CD1c-positive myeloid dendritic cell (primary cell): Measurements from ENCODE around the gene GMPPA.
A peak's percentile ranks its signal among the peaks of the same experiment; 100 is the strongest.

Source experiments
- DNase-seq: peaks from one replicate; pipeline ENCODE4 v3.0.0-alpha.2; 2016; ENCODE audit errors: extremely low spot score

GMPPA gene

DNA sequence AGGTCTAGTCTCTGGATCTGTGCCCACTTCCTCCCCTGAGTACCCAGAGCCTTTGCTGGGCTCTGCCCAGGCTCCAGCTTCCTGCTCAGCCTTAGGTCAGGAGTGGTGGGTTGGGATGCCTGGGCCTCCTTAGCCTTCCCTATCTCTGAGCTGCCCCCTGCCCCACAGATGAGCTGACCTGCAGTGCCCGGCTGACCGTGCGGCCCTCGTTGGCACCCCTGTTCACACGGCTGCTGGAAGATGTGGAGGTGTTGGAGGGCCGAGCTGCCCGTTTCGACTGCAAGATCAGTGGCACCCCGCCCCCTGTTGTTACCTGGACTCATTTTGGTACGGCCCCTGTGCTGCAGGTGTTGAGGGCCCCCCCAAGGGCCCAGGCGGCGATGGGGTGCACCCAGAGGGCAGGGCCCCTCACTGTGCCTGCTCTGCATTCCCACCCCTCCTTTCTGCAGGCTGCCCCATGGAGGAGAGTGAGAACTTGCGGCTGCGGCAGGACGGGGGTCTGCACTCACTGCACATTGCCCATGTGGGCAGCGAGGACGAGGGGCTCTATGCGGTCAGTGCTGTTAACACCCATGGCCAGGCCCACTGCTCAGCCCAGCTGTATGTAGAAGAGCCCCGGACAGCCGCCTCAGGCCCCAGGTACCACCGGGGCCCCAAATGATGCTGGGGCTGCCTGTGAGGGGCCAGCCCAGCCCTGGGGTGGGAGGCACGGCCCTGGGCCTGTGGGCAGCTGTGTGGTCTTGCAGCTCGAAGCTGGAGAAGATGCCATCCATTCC is 30.1 kb upstream of the GMPPA start:
- no peak for DNase-seq

DNA sequence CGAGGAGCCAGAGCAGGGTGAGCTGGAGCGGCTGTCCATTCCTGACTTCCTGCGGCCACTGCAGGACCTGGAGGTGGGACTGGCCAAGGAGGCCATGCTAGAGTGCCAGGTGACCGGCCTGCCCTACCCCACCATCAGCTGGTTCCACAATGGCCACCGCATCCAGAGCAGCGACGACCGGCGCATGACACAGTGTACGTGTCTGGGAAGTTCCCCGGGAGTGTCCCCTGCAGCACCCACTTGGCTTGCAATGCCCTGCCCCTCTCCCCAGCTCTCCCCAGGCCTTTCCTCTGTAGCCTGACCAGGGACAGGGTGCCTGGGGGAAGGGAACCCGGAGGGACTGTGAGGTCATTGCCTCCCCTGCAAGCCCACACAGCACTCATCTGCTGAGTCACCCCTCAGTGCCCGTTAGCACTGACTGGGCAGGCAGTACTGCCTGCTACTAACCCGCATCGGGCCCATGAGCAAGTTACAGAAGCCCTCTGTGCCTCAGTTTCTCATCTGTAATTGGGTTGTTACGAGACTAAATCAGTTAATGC is 29.4 kb upstream of the GMPPA start:
- DNase-seq, result peak; percentile 22

- DNase-seq, result no peak
Observed at GRCh38 chr2:219470429-219470828, 28.3 kb upstream of the GMPPA start.

- DNase-seq, result no peak
Observed at GRCh38 chr2:219471476-219472371, 27.0 kb upstream of the GMPPA start.

DNA sequence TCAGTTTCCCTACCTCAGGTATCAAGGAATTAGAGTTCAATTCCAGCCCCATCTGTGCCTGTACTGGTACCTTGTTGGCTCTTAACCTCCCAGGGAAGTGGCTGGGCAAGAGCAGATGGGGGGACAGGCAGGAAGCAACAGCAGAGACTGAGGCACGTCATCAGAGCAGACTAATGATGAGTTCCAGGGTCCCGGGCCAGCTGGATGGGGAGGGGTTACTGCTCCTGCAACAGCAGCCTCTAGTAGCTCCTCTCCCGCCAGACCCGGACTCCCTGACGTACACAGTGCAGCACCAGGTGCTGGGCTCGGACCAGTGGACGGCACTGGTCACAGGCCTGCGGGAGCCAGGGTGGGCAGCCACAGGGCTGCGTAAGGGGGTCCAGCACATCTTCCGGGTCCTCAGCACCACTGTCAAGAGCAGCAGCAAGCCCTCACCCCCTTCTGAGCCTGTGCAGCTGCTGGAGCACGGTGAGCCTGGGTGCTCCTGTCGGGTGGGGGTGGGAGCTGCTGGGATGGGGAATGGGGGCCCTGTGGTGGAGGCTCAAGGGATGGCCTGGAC is 26.0 kb upstream of the GMPPA start:
- no peak for DNase-seq

GRCh38 chr2:219473511-219473910 is 25.2 kb upstream of the GMPPA start:
- DNase-seq, result no peak

- DNase-seq, result no peak
Observed at GRCh38 chr2:219474285-219475060, 24.2 kb upstream of the GMPPA start.

DNA sequence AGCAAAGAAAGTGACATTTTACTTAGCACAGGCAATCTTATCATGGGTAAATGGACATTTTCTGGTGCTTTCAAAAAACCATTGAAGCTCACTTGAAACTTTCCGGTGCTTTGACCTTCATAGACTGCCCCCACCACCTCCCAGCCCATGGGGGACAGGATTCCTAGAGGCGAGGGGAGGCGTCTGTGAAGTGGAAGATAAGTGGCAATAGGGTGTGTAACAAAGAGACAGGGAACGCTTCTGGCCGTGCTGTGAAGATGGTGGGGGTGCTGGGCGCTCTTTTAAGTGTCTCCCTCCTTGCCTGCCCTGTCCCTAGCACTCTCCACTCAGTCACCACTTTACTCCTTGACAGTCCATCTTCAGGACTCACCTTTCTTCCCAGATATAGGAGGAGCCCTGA is 23.4 kb upstream of the GMPPA start:
- DNase-seq, result no peak

DNA sequence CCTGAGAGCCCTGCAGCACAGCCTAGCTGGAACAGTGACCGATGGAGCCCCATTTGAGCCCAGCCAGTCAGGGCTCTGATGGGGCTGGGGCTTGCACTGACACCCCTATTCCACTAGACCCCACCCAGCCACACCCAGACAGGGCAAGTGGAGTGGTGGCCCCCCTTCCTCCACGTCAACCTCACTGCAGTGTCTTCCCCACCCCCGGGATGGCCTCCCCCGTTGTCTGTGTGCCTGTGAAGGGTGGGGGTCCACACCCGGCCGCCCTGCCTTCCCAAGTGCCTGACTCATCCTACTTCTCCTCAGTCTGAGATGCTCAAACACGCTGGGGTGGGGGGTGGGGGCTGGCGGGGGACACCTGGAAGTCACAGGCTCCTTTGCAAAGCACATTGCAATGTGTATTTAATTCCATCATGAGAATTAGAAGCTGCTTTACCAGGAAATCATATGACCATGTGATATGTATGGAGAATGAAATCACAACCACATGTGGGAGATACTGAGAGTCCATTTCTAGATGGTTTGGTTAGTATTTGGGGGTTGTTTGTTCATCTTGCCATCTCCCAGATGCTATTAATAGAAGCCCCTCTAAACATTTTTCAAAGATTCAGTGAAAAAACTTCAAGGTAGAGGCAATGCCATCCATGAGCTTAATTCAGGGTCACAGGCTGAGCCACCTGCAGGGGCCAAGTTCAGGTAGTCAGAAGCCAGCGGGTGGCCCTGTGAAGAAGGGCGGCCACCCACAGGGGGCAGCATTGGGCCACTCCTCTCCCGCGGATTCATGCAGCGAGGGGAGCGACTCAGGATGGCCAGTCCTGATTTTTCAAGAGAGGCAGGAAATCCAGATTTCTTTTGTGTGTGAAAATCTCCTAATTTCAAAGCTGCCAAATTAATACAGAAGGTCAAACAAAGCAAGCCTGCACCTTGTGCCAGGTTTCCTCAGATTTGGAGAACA is 22.7 kb upstream of the GMPPA start:
- DNase-seq, result peak; percentile 73

DNA sequence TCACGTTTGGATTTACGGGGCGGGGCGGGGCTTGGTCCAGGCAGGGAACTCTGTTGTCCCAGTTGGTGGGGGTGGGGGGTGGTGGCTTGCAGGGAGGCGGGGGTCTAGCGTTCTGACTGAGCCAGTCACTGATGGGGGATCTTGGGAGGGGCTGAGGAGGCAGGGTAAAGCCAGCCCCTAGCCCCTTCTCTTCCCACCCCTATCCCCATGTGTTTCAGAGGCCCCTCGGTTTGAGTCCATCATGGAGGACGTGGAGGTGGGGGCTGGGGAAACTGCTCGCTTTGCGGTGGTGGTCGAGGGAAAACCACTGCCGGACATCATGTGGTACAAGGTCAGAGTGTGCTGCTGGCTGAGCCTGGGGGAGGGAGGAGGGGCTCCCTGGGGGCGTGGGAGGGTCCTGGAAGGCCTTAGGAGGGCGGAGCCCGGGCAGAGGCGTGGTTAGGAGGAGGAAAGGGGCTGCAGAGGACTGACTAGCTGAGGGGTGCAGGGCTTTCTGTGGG is 22.0 kb upstream of the GMPPA start:
- DNase-seq, result no peak

DNA sequence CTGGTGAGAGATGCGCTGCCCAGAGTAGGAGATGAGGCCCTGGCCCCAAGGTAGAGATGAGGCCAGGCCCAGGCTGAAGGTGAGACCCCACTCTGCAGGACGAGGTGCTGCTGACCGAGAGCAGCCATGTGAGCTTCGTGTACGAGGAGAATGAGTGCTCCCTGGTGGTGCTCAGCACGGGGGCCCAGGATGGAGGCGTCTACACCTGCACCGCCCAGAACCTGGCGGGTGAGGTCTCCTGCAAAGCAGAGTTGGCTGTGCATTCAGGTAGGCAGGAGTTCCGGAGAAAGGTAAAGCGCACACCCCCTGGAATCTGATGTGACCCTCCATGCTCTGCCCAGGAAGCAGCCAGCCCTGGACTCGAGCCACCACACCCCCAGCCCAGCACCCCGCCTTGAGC is 21.5 kb upstream of the GMPPA start:
- DNase-seq, result no peak

- no peak for DNase-seq
Observed at GRCh38 chr2:219477815-219478214, 20.9 kb upstream of the GMPPA start.

- no peak for DNase-seq
Observed at GRCh38 chr2:219478916-219479315, 19.8 kb upstream of the GMPPA start.

GRCh38 chr2:219480004-219480403 is 18.7 kb upstream of the GMPPA start:
- DNase-seq, result no peak

DNA sequence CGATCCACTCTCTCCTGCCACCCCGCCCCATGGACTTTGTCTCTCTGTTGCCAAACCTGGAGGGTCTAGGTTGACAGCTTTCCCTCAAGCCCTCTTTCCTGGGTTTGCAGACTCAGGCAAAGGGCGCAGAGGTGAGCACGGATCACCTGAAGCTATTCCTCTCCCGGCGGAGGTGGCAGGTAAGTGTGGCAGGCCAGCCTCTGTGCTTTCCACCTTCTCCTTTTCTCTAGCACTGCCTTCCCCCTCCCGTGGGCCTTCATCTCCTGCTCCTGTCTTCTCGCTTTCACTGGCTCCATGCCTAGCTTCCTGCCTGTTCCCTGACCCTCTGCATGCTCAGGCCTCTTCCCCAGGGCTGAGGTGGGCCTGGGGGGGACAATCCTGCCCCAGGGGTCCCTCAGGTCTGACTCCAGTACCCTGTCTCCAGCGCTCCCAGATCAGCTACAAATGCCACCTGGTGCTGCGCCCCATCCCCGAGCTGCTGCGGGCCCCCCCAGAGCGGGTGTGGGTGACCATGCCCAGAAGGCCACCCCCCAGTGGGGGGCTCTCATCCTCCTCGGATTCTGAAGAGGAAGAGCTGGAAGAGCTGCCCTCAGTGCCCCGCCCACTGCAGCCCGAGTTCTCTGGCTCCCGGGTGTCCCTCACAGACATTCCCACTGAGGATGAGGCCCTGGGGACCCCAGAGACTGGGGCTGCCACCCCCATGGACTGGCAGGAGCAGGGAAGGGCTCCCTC is 15.9 kb upstream of the GMPPA start:
- no peak for DNase-seq

DNA sequence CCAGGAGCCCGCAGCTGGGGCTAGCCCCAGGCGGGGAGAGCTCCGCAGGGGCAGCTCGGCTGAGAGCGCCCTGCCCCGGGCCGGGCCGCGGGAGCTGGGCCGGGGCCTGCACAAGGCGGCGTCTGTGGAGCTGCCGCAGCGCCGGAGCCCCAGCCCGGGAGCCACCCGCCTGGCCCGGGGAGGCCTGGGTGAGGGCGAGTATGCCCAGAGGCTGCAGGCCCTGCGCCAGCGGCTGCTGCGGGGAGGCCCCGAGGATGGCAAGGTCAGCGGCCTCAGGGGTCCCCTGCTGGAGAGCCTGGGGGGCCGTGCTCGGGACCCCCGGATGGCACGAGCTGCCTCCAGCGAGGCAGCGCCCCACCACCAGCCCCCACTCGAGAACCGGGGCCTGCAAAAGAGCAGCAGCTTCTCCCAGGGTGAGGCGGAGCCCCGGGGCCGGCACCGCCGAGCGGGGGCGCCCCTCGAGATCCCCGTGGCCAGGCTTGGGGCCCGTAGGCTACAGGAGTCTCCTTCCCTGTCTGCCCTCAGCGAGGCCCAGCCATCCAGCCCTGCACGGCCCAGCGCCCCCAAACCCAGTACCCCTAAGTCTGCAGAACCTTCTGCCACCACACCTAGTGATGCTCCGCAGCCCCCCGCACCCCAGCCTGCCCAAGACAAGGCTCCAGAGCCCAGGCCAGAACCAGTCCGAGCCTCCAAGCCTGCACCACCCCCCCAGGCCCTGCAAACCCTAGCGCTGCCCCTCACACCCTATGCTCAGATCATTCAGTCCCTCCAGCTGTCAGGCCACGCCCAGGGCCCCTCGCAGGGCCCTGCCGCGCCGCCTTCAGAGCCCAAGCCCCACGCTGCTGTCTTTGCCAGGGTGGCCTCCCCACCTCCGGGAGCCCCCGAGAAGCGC is 15.0 kb upstream of the GMPPA start:
- DNase-seq, result no peak

- DNase-seq, result no peak
Observed at GRCh38 chr2:219484343-219485200, 14.1 kb upstream of the GMPPA start.

DNA sequence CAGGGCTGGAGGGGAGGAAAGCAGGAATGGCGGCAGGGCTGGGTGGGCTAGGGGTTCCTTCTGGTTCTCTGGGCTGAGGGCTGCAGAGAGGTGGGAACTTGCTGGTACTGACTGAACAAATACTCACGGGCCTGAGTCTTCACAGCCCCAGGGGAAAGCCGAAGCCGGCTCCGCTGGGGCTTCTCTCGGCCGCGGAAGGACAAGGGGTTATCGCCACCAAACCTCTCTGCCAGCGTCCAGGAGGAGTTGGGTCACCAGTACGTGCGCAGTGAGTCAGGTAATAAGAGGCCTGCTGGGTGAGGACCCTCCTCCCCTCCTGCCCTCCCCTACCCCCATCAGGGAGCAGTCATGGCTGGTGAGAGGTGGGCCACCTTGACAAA is 13.5 kb upstream of the GMPPA start:
- DNase-seq, result no peak
